Common myeloid progenitor, CD34-positive (primary cell): ENCODE measurements around the gene FOXO6.

ENCODE experiments used
- CTCF ChIA-PET: fragments of 350-600 bp; sonication (Branson Sonifier 250); formaldehyde crosslinking; loops from one replicate; lab custom pipeline; 2021; ENCODE audit warnings: antibody characterized with exemption; lab: Charles Lee
- POLR2A ChIA-PET: fragments of 350-600 bp; sonication (Branson Sonifier 250); formaldehyde crosslinking; loops from one replicate; lab custom pipeline; 2021; ENCODE audit warnings: antibody characterized with exemption; lab: Charles Lee
- DNase-seq, 3 donors: peaks; one replicate each; pipeline versions ENCODE4 v3.0.0 to v3.0.0-alpha.2; 2013
- H3K27ac ChIP-seq, 2 experiments: 1 replicate in 1 of 2; 2 replicates in 1 of 2; pipeline ENCODE4 v1.7.0; 2013; ENCODE audit warnings: inconsistent platforms in 2 of 2, low read length in 2 of 2, mild to moderate bottlenecking in 2 of 2, low read depth in 1 of 2, moderate library complexity in 1 of 2; ENCODE audit not compliant: severe bottlenecking in 2 of 2, insufficient read depth in 1 of 2, poor library complexity in 1 of 2
- H3K27me3 ChIP-seq, 5 experiments: replicated peaks in 2 of 5; 1 replicate in 3 of 5; 2 replicates in 2 of 5; pipeline versions ENCODE4 v1.6.1 to v1.7.0; 2013; ENCODE audit warnings: low read length in 4 of 5, mild to moderate bottlenecking in 2 of 5, moderate library complexity in 2 of 5, inconsistent platforms in 1 of 5; ENCODE audit not compliant: insufficient read depth in 5 of 5, control insufficient read depth in 4 of 5
- H3K36me3 ChIP-seq, 4 experiments: 1 replicate in 2 of 4; 2 replicates in 2 of 4; pipeline versions ENCODE4 v1.6.1 to v1.7.0; 2013; ENCODE audit warnings: low read length in 3 of 4, control low read depth in 1 of 4, mild to moderate bottlenecking in 1 of 4; ENCODE audit not compliant: control insufficient read depth in 4 of 4, insufficient read depth in 4 of 4
- H3K4me1 ChIP-seq, 4 experiments: 1 replicate in 3 of 4; 2 replicates in 1 of 4; pipeline versions ENCODE4 v1.6.1 to v1.7.1; 2013; ENCODE audit warnings: low read length in 3 of 4, mild to moderate bottlenecking in 3 of 4, control low read depth in 1 of 4, inconsistent platforms in 1 of 4, moderate library complexity in 1 of 4; ENCODE audit not compliant: control insufficient read depth in 4 of 4, insufficient read depth in 4 of 4; ENCODE audit errors: control extremely low read depth in 1 of 4
- H3K4me3 ChIP-seq, 7 experiments: 1 replicate in 4 of 7; 2 replicates in 3 of 7; pipeline versions ENCODE4 v1.5.1 to v1.7.0; 2013; ENCODE audit warnings: mild to moderate bottlenecking in 7 of 7, low read length in 6 of 7, moderate library complexity in 6 of 7, inconsistent platforms in 2 of 7, low read depth in 2 of 7, control low read depth in 1 of 7; ENCODE audit not compliant: insufficient read depth in 4 of 7, control insufficient read depth in 1 of 7; ENCODE audit errors: extremely low read depth in 1 of 7
- H3K9me3 ChIP-seq, 5 experiments: 1 replicate in 4 of 5; 2 replicates in 1 of 5; pipeline versions ENCODE4 v1.6.1 to v1.7.1; 2013; ENCODE audit warnings: low read length in 4 of 5, mild to moderate bottlenecking in 2 of 5, inconsistent platforms in 1 of 5, low read depth in 1 of 5, moderate library complexity in 1 of 5; ENCODE audit not compliant: control insufficient read depth in 4 of 5, insufficient read depth in 2 of 5; ENCODE audit errors: control extremely low read depth in 1 of 5
- WGBS: methylation state at CpG from one replicate; pipeline ENCODE4 v1.1.5; 2013; ENCODE audit not compliant: insufficient coverage; 5-methylcytosine and 5-hydroxymethylcytosine counted together

FOXO6 gene

DNA sequence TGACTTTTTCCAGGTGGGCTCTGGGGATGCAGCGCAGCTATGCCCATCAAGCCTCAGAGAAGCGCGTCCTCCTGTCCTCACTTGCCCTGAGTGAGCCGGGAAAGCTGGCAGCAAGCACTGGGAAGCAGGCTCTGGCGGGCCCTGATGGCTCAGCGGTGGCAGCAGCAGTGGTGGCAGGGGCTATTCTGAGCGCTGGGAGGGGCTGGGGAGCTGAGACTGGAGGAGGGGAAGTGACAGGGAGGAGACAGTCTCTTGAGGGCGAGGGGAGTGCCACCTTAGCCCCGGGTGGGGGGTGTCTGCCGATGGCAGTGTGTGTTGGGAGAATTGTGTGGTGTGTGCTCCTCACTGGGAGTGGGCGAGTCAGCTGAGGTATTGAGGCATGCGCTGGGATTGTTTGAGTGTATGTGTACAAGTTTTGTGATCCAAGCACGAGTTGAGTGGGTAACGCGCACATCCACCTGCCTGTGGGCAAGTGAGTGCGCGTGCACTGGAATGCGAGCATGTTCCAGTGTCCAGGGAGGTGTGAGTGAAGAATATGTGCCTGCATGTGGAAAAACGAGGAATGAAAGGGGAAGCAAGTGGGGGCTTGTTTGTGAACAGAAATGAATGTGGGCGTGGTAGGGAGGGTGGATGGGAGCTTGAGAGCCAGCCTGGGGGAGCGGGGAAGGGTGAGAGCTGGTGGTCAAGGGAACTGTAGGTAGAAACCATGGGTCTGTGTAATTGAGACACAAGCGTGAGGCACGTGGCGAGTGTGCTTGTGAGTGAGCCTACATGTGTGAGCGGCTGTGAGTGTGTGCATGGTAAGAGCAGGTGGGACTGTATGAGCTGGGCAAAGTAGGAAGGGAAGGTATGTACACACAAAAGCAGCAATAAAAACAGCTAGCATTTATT lies 2.9 kb upstream of the FOXO6 start:
- Histone ChIP-seq H3K4me1 (peaks cover 2 to 46% (median 42%) of the 10 kb centered on the region in 4 experiments), H3K4me3 (peak overlapping the region in 2 of 7 experiments; percentile 22 to 34), H3K27ac (no peak overlapping the region), H3K36me3 (no peaks in the 10 kb centered on the region), H3K27me3 (peaks cover 0 to 37% (median 10%) of the 10 kb centered on the region in 5 experiments), H3K9me3 (no peaks in the 10 kb centered on the region)
- ChIA-PET CTCF (interaction anchor here (1.0 to 2.5 kb wide), 10 partner anchors 13 to 61 kb away, joined by 3 to 7 read pairs (median 4); no protein-coding TSS in a partner anchor), POLR2A (interaction anchor here (0.5 to 1.3 kb wide), 2 partner anchors 13 to 14 kb away, joined by 3 to 4 read pairs; no protein-coding TSS in a partner anchor)
- DNase-seq, result peak in 1 of 3 donors; percentile 54
- WGBS, result 37% methylated on average over 23 of the region's 25 CpGs

DNA sequence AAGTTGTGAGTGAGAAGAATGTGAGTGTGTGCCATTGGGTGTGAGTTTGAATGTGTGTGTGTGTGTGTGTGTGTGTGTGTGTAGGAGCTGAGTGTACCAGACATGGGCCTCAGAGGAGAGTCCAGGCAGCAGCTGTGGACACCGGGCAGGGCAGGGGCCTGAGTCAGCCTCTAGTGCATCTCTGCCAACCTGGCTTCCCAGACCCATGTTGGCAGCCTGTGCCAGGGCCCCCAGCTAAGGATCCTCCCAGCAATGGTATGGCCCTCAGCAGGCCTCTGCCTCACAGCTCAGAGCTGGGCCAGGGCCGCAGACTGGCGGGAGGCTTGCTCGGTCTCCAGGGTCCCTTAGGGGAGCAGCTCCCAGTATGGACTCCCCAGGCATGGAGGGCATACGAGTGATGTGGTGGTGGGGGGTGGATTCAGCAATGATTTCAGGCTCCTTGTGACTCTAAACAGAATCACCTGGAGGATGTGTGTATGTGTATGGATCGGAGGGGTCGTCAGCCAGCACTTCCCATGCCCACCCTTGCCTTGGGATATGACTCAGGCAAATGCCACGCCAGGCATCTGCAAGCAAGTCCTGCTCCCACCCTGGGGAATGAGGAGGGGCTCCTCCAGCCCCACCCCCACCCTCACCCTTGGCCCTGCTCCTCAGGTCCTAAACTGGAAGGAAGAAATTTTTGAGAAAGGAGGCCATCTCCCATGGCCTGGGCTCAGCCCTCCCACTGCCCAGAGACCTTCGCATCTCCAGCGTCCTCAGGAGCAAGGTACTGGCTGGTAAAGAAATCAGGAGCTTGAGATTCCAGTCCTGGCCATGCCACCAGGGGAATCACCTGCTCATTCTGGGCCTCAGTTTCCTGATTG lies 1.8 kb upstream of the FOXO6 start:
- Histone ChIP-seq H3K27ac (no peak overlapping the region), H3K4me1 (peaks cover 2 to 46% (median 40%) of the 10 kb centered on the region in 4 experiments), H3K4me3 (no peak overlapping the region), H3K36me3 (no peaks in the 10 kb centered on the region), H3K9me3 (no peaks in the 10 kb centered on the region), H3K27me3 (peaks cover 0 to 41% (median 13%) of the 10 kb centered on the region in 5 experiments)
- CTCF ChIA-PET, result interaction anchor here (0.8 to 2.5 kb wide), 11 partner anchors 9 to 498 kb away, joined by 3 to 7 read pairs (median 4); partner anchors contain the start of gene CITED4
- no peak for DNase-seq
- 100% methylated on average over 4 of the region's 10 CpGs for WGBS
- POLR2A ChIA-PET, result no interaction called here

- no peak overlapping the region for H3K27ac ChIP-seq
- H3K36me3 ChIP-seq, result no peaks in the 10 kb centered on the region
- WGBS, result 78% methylated on average over 10 of the region's 12 CpGs
- H3K4me3 ChIP-seq, result peak overlapping the region in 6 of 7 experiments; percentile 30 to 70 (median 56)
- peak in 1 of 3 donors; percentile 32 for DNase-seq
- no peaks in the 10 kb centered on the region for H3K9me3 ChIP-seq
- H3K4me1 ChIP-seq, result peaks cover 2 to 46% (median 40%) of the 10 kb centered on the region in 4 experiments
- peaks cover 0 to 41% (median 13%) of the 10 kb centered on the region in 5 experiments for H3K27me3 ChIP-seq
- CTCF ChIA-PET, result interaction anchor here (0.6 to 2.0 kb wide), 10 partner anchors 9 to 1011 kb away, joined by 3 to 7 read pairs (median 4); partner anchors contain the start of gene CITED4
- POLR2A ChIA-PET, result no interaction called here
Observed at GRCh38 chr1:41360074-41360785, 1.0 kb upstream of the FOXO6 start.

- POLR2A ChIA-PET, result no interaction called here
- Histone ChIP-seq H3K9me3 (no peaks in the 10 kb centered on the region), H3K27ac (no peak overlapping the region), H3K36me3 (no peaks in the 10 kb centered on the region), H3K4me1 (peaks cover 2 to 59% (median 52%) of the 10 kb centered on the region in 4 experiments), H3K27me3 (peaks cover 0 to 41% (median 13%) of the 10 kb centered on the region in 5 experiments), H3K4me3 (peak overlapping the region in 6 of 7 experiments; percentile 32 to 72 (median 60))
- peak in 1 of 3 donors; percentile 43 for DNase-seq
- under 1% methylated on average over 104 of the region's 113 CpGs for WGBS
- CTCF ChIA-PET, result interaction anchor here (1.1 to 2.5 kb wide), 3 partner anchors 10 to 13 kb away, joined by 4 to 5 read pairs (median 4); no protein-coding TSS in a partner anchor
Observed at GRCh38 chr1:41361495-41362356, 492 bp downstream of the FOXO6 start.

DNA sequence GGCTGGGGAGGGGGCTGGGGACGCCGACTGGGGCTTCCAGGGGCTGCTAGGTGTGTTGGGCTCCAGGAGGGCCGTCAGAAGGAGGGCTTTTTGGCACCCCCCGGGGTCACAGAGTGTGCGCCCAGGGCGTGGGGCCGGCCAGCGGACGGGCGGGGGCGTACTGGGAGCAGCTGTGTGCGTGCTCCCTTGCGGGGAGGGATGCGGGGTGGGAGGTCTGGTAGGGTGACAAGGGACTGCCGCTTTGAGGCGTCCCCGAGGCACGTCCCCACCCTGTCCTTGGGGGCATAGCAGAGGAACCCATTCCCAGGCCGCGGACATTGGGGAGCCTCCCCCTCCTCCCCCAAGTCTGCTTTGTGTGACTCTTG lies 1.1 kb downstream of the FOXO6 start:
- ChIA-PET CTCF (interaction anchor here (1.1 to 2.5 kb wide), 2 partner anchors 11 to 12 kb away, joined by 4 to 5 read pairs; no protein-coding TSS in a partner anchor), POLR2A (no interaction called here)
- Histone ChIP-seq H3K27ac (no peak overlapping the region), H3K4me3 (peak overlapping the region in 4 of 7 experiments; percentile 32 to 72 (median 50)), H3K9me3 (no peaks in the 10 kb centered on the region), H3K27me3 (peaks cover 0 to 41% (median 13%) of the 10 kb centered on the region in 5 experiments), H3K36me3 (no peaks in the 10 kb centered on the region), H3K4me1 (peaks cover 2 to 60% (median 52%) of the 10 kb centered on the region in 4 experiments)
- 6% methylated on average over 12 of the region's 20 CpGs for WGBS
- DNase-seq, result no peak
